ENCODE data around the gene DCAF10.

DCAF10 gene

GRCh38 chr9:37836386-37836785 lies 35.8 kb downstream of the DCAF10 start:
- Histone ChIP-seq H3K4me3 (ENCODE audit: low read depth in 1 of 2, low read length in 1 of 2) (no peak overlapping the region), H3K36me3 (peaks cover 20% of the 10 kb centered on the region), H3K9me3 (no peaks in the 10 kb centered on the region), H3K27ac (no peak overlapping the region), H3K27me3 (no peaks in the 10 kb centered on the region), H3K4me1 (ENCODE audit: control insufficient read depth in 1 of 2, insufficient read depth in 1 of 2, low read depth in 1 of 2, low read length in 1 of 2) (no peaks in the 10 kb centered on the region)
- no peak for TF ChIP-seq CTCF (IDR thresholded peaks at IDR 0.05)

- Histone ChIP-seq H3K4me1 (ENCODE audit: control insufficient read depth in 1 of 2, insufficient read depth in 1 of 2, low read depth in 1 of 2, low read length in 1 of 2) (no peaks in the 10 kb centered on the region), H3K9me3 (no peaks in the 10 kb centered on the region), H3K4me3 (ENCODE audit: low read depth in 1 of 2, low read length in 1 of 2) (no peak overlapping the region), H3K36me3 (peaks cover 29% of the 10 kb centered on the region), H3K27ac (no peak overlapping the region), H3K27me3 (no peaks in the 10 kb centered on the region)
- no peak for TF ChIP-seq CTCF (IDR thresholded peaks at IDR 0.05)
These were observed 39.2 kb downstream of the DCAF10 start for GRCh38 chr9:37839496-37840461.

GRCh38 chr9:37840560-37841194 lies 40.1 kb downstream of the DCAF10 start:
- no peak for TF ChIP-seq CTCF (IDR thresholded peaks at IDR 0.05)
- Histone ChIP-seq H3K4me3 (ENCODE audit: low read depth in 1 of 2, low read length in 1 of 2) (no peak overlapping the region), H3K27ac (no peak overlapping the region)

GRCh38 chr9:37852222-37852621 lies 51.6 kb downstream of the DCAF10 start:
- TF ChIP-seq CTCF (IDR thresholded peaks at IDR 0.05) = no peak
- Histone ChIP-seq H3K4me1 (ENCODE audit: control insufficient read depth in 1 of 2, insufficient read depth in 1 of 2, low read depth in 1 of 2, low read length in 1 of 2) (no peaks in the 10 kb centered on the region), H3K27me3 (no peaks in the 10 kb centered on the region), H3K27ac (no peak overlapping the region), H3K36me3 (peaks cover 39% of the 10 kb centered on the region), H3K4me3 (ENCODE audit: low read depth in 1 of 2, low read length in 1 of 2) (no peak overlapping the region), H3K9me3 (no peaks in the 10 kb centered on the region)

More at GRCh38 chr9:37840560-37841194, 40.1 kb downstream of the DCAF10 start:
- H3K36me3 ChIP-seq = peaks cover 24% of the 10 kb centered on the region
- no peaks in the 10 kb centered on the region for H3K9me3 ChIP-seq
- H3K27me3 ChIP-seq = no peaks in the 10 kb centered on the region
- H3K4me1 ChIP-seq (ENCODE audit: control insufficient read depth in 1 of 2, insufficient read depth in 1 of 2, low read depth in 1 of 2, low read length in 1 of 2) = no peaks in the 10 kb centered on the region

GRCh38 chr9:37856551-37856950 lies 56.0 kb downstream of the DCAF10 start:
- Histone ChIP-seq H3K4me3 (ENCODE audit: low read depth in 1 of 2, low read length in 1 of 2) (no peak overlapping the region), H3K36me3 (peaks cover 72% of the 10 kb centered on the region), H3K27ac (no peak overlapping the region), H3K4me1 (ENCODE audit: control insufficient read depth in 1 of 2, insufficient read depth in 1 of 2, low read depth in 1 of 2, low read length in 1 of 2) (no peaks in the 10 kb centered on the region), H3K27me3 (no peaks in the 10 kb centered on the region), H3K9me3 (no peaks in the 10 kb centered on the region)
- TF ChIP-seq CTCF (IDR thresholded peaks at IDR 0.05) = no peak
